Activated CD8-positive, alpha-beta T cell treated with anti-CD3 and anti-CD28 coated beads, Interleukin-2, amount 10 ng/mL, durations not matched to agents 7 days and 5 days (primary cell): ENCODE data around the gene SBF2. TPM values are rescaled to one million over a fixed set of nuclear protein-coding genes. Genes with fewer than 3 reads are reported as not detected.
"Not testable (repeated sequence)": the region's sequence is repeated elsewhere in the genome, so short reads cannot be mapped to it uniquely, and the experiment has no call there.

Experiments
- ATAC-seq: fragments of 150-1000 bp; cut with Tn5 transposase; one replicate; pipeline ENCODE4 v1.10.0; 2021; ENCODE audit warnings: moderate library complexity
- CTCF ChIA-PET: fragments of 350-600 bp; sonication (Branson Sonifier 250); formaldehyde crosslinking; loops from one replicate; lab custom pipeline; 2021; ENCODE audit warnings: antibody characterized with exemption; lab: Charles Lee
- POLR2A ChIA-PET: fragments of 350-600 bp; sonication (Branson Sonifier 250); formaldehyde crosslinking; loops from one replicate; lab custom pipeline; 2021; ENCODE audit warnings: antibody characterized with exemption; lab: Charles Lee
- DNase-seq: peaks from one replicate; pipeline ENCODE4 v3.0.0-alpha.2; 2020
- H3K27ac Mint-ChIP-seq: one replicate; pipeline ENCODE4 v1.8.0; 2021; ENCODE audit warnings: mild to moderate bottlenecking, mixed read lengths
- H3K27me3 Mint-ChIP-seq: one replicate; pipeline ENCODE4 v1.8.0; 2021; ENCODE audit warnings: low read depth, mixed read lengths
- H3K36me3 Mint-ChIP-seq: one replicate; pipeline ENCODE4 v1.8.0; 2021; ENCODE audit warnings: low read depth, mixed read lengths
- H3K4me1 Mint-ChIP-seq: one replicate; pipeline ENCODE4 v1.8.0; 2021; ENCODE audit warnings: low read depth, mixed read lengths
- H3K4me3 Mint-ChIP-seq: one replicate; pipeline ENCODE4 v1.8.0; 2021; ENCODE audit warnings: mild to moderate bottlenecking, mixed read lengths
- H3K9me3 Mint-ChIP-seq: one replicate; pipeline ENCODE4 v1.8.0; 2022; ENCODE audit warnings: mixed read lengths; ENCODE audit not compliant: insufficient read depth
- total RNA-seq, 2 experiments: library from RNA; stranded (reverse); gene quantifications; one replicate each; pipeline ENCODE4 v1.2.3, GENCODE V29; 2021

The SBF2 gene
- total RNA-seq, 2 experiments from 2014 or later, result 5.1 to 5.9 TPM

DNA sequence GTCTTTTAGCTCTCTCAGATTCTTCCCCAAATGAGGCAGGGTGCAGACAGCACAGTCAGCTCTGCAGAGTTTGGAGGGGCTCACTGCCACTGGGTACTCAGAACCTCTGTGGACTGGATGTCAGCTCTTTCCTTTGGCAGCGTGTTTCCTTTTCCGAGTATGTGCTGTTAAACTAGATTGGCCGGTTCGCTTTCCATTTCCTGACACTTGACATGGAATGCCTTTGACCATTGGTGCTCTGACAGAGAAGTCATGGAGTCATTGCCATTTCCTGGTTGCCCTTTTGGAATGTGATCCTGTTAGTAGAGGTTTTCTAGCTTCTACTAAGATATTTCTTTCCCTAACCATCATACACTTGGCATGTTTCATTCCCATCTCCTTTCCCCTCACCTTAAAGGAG, 543.5 kb downstream of the SBF2 start:
- ChIA-PET CTCF (interaction anchor here (0.6 to 9.3 kb wide), 8 partner anchors 9 to 557 kb away, joined by 3 to 119 read pairs (median 23); no protein-coding TSS in a partner anchor), POLR2A (no interaction called here)
- Mint-ChIP-seq H3K9me3 (no peaks in the 10 kb centered on the region), H3K27ac (no peak overlapping the region), H3K36me3 (peaks cover 4% of the 10 kb centered on the region), H3K27me3 (no peaks in the 10 kb centered on the region), H3K4me3 (no peak overlapping the region), H3K4me1 (peaks cover 19% of the 10 kb centered on the region)
- DNase-seq (no peak), ATAC-seq (no peak)

DNA sequence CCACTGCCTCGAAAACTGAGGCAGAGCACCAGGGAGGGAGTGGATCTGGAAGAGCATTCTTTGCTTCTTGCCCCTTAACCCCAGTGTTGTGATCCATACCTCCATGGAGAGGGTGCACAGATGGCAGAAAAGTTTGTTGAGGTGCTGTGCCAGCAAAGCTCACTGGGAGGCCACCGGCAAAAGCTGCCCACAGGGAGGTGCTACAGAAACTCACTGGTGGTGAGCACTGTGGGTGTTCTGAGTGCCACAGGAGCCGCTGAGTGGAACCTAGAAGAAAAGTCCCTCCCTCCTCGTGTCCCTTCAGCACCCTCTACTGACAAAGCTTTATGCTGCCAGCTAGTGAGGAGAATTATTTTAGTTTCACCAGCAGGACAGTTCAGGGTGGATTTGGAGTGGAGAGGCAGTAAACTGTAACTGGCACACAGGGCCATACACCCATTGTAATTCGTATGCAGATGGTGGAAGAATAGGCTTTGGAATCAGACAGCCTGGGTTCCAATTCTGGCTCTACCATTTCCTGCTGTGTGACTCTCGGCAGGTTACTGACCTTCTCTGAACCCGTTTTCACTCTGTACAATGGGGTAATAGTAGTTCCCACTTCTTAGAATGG, 545.6 kb downstream of the SBF2 start:
- peaks cover 4% of the 10 kb centered on the region for H3K36me3 Mint-ChIP-seq
- no peak overlapping the region for H3K27ac Mint-ChIP-seq
- no peaks in the 10 kb centered on the region for H3K27me3 Mint-ChIP-seq
- H3K4me3 Mint-ChIP-seq, result no peak overlapping the region
- H3K4me1 Mint-ChIP-seq, result peaks cover 21% of the 10 kb centered on the region
- DNase-seq (peak; percentile 84), ATAC-seq (peak; percentile 99)
- no peaks in the 10 kb centered on the region for H3K9me3 Mint-ChIP-seq
- ChIA-PET POLR2A (no interaction called here), CTCF (interaction anchor here (0.7 to 9.3 kb wide), 57 partner anchors 9 to 656 kb away, joined by 3 to 119 read pairs (median 5); partner anchors contain the start of gene WEE1)

DNA sequence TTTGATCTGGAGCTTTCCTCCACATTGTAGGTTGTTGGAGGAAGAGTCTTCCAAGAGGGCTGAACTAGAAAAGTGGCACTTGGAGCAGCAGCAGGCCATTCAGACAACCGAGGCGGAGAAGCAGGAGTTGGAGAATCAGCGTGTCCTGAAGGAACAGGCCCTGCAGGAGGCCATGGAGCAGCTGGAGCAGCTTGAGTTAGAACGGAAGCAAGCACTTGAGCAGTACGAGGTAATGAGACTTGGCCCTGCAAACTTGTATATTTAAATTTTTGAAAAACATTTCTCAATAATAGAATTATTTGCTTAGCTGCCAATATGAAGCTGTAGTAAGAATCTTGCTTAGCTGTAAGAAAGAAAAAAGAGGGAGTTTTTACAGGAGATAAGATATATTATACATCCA, 546.2 kb downstream of the SBF2 start:
- Mint-ChIP-seq H3K27me3 (no peaks in the 10 kb centered on the region), H3K27ac (no peak overlapping the region), H3K4me1 (peaks cover 16% of the 10 kb centered on the region), H3K9me3 (no peaks in the 10 kb centered on the region), H3K4me3 (no peak overlapping the region), H3K36me3 (peaks cover 4% of the 10 kb centered on the region)
- no peak for ATAC-seq
- CTCF ChIA-PET, result interaction anchor here (0.8 to 9.3 kb wide), 49 partner anchors 8 to 655 kb away, joined by 3 to 119 read pairs (median 5); partner anchors contain the start of gene WEE1
- DNase-seq, result no peak
- POLR2A ChIA-PET, result interaction anchor here (0.8 kb wide), 1 partner anchor 135 kb away, joined by 3 read pairs; no protein-coding TSS in a partner anchor

DNA sequence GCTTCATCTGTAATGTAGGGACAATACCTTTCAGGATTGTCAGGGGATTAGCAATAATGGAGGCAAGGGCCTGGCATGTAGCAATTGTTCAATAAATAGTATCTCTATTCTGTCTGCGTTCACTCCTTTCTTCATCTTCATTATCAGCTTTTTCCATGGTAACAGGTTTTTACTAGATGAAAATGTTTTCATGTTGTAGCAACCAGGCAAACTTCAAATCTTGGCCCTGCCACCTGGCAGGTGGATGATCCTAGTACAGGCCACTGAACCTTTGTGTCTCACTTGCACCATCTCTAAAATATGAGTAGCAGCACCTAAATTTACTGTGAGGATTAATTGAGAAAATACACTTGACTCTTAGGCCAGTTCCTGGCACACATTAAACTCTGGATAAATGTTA, 546.8 kb downstream of the SBF2 start:
- no peak for DNase-seq
- Mint-ChIP-seq H3K27me3 (no peaks in the 10 kb centered on the region), H3K36me3 (peaks cover 6% of the 10 kb centered on the region), H3K4me3 (no peak overlapping the region), H3K4me1 (peaks cover 14% of the 10 kb centered on the region), H3K27ac (no peak overlapping the region), H3K9me3 (no peaks in the 10 kb centered on the region)
- ChIA-PET CTCF (interaction anchor here (1.1 to 9.3 kb wide), 20 partner anchors 10 to 654 kb away, joined by 3 to 119 read pairs (median 8); no protein-coding TSS in a partner anchor), POLR2A (interaction anchor here (0.8 kb wide), 1 partner anchor 134 kb away, joined by 3 read pairs; no protein-coding TSS in a partner anchor)
- ATAC-seq, result no peak

DNA sequence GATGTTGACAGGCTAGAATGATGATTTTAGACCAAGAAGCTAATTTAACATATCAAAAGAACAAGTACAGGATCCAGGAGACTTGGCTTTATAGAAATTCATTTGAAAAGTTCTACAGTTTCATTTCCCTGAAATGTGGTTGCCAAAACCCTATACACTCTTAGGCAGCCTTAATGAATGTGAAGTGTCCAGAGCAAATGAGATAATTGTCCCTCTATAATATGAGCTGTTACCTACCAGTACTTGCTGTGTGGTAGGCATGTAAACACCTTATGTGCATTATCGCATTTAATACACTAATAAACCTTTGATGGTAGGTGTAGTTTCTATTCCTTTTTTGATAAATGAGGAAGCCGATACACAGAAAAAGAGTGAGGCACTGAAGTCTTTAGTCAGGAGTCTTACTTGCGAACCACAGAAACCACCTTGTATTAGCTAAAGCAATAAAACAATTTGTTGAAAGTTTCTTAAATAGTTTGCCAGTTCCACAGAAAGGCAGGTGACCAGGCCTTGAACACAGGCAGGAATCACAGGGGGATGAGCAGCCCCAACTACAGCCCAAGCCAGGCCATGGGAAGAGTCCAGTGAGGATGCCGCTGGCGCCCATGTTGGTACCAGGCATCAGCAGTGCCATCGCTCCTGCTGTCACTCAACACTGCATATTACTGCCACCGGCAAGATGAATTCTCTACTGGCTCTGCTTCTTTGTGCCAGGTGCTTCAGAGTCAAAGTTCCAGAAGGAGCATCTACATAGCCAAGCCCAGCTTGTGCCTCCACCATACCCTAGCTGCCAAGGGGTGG, 548.4 kb downstream of the SBF2 start:
- ATAC-seq (no peak), DNase-seq (no peak)
- CTCF ChIA-PET, result interaction anchor here (0.9 to 9.3 kb wide), 4 partner anchors 13 to 239 kb away, joined by 3 to 119 read pairs (median 4); no protein-coding TSS in a partner anchor
- H3K9me3 Mint-ChIP-seq, result no peaks in the 10 kb centered on the region
- H3K27ac Mint-ChIP-seq, result no peak overlapping the region
- peaks cover 14% of the 10 kb centered on the region for H3K4me1 Mint-ChIP-seq
- no peaks in the 10 kb centered on the region for H3K27me3 Mint-ChIP-seq
- H3K4me3 Mint-ChIP-seq, result no peak overlapping the region
- POLR2A ChIA-PET, result interaction anchor here (0.5 to 0.6 kb wide), 2 partner anchors 70 to 558 kb away, joined by 3 to 4 read pairs; no protein-coding TSS in a partner anchor
- H3K36me3 Mint-ChIP-seq, result peaks cover 13% of the 10 kb centered on the region

DNA sequence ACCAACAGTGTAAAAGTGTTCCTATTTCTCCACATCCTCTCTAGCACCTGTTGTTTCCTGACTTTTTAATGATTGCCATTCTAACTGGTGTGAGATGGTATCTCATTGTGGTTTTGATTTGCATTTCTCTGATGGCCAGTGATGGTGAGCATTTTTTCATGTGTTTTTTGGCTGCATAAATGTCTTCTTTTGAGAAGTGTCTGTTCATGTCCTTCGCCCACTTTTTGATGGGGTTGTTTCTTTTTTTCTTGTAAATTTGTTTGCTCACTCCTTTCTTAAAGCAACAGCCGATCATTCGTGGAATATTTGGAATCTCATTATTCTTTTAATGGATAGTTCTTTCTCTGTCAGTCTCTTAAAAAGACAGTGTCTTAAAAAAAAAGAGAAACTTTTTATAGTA, 550.5 kb downstream of the SBF2 start:
- CTCF ChIA-PET, H3K27ac Mint-ChIP-seq, DNase-seq, POLR2A ChIA-PET, H3K27me3 Mint-ChIP-seq, H3K4me3 Mint-ChIP-seq, ATAC-seq, H3K9me3 Mint-ChIP-seq: not testable (repeated sequence)
- peaks cover 17% of the 10 kb centered on the region for H3K4me1 Mint-ChIP-seq
- H3K36me3 Mint-ChIP-seq, result peaks cover 11% of the 10 kb centered on the region

DNA sequence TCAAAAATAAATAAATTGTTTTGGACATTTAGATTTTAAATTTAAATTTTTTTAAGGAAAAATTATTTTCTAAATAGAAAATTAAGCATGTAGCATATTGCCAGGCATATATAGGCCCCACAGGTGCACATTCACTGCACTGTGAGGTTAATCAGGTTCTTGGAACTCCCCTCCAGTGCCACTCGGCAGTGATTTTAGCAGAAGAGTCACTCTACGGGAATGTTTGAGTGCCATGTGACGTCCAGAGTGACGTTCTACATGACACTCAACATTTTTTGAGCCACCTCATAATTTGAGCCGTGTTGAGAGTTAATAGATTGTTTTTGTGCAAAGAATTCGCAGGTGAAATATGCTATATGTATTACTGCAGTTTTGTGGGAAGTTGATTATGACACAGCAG, 552.8 kb downstream of the SBF2 start:
- Mint-ChIP-seq H3K4me1 (peaks cover 14% of the 10 kb centered on the region), H3K9me3 (peaks cover 6% of the 10 kb centered on the region), H3K36me3 (peaks cover 22% of the 10 kb centered on the region), H3K27me3 (no peaks in the 10 kb centered on the region), H3K27ac (no peak overlapping the region), H3K4me3 (no peak overlapping the region)
- ATAC-seq, result no peak
- DNase-seq, result no peak
- ChIA-PET POLR2A (interaction anchor here (1.1 kb wide), 1 partner anchor 168 kb away, joined by 3 read pairs; the partner anchor contains the start of gene WEE1), CTCF (interaction anchor here (2.5 kb wide), 1 partner anchor 128 kb away, joined by 6 read pairs; no protein-coding TSS in a partner anchor)

DNA sequence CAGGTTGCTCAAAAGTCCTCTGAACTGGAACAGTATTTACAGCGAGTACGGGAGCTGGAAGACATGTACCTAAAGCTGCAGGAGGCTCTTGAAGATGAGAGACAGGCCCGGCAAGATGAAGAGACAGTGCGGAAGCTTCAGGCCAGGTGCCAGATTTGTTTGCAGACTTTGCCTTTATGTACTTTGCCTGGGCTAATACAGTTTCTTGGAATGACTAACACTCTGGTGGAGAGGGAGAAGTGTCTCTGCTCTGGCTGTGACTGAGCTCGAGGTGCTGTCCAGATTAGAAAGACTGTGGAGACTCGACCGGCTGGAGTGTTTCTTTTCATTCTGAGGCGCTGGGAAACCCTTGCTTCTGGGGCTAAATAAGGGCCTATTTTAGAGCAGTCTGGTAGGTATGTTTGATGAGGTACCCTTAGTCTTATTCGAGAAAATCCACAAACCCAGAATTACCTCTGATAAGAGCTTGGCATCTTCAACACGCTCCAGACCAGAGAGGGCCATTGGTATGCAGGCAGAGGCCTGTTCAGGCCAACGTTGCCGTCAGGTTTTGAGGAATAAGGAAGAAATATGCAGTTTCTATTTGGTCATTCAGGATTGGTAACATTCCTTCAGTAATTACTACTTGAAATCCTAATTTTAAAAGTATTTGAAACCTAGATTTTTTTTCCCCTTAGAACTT, 553.7 kb downstream of the SBF2 start:
- ATAC-seq (no peak), DNase-seq (no peak)
- ChIA-PET CTCF (interaction anchor here (1.5 to 2.5 kb wide), 3 partner anchors 8 to 127 kb away, joined by 5 to 16 read pairs (median 6); no protein-coding TSS in a partner anchor), POLR2A (no interaction called here)
- Mint-ChIP-seq H3K36me3 (peaks cover 30% of the 10 kb centered on the region), H3K4me1 (peaks cover 14% of the 10 kb centered on the region), H3K4me3 (no peak overlapping the region), H3K27ac (no peak overlapping the region), H3K9me3 (peaks cover 14% of the 10 kb centered on the region), H3K27me3 (no peaks in the 10 kb centered on the region)

DNA sequence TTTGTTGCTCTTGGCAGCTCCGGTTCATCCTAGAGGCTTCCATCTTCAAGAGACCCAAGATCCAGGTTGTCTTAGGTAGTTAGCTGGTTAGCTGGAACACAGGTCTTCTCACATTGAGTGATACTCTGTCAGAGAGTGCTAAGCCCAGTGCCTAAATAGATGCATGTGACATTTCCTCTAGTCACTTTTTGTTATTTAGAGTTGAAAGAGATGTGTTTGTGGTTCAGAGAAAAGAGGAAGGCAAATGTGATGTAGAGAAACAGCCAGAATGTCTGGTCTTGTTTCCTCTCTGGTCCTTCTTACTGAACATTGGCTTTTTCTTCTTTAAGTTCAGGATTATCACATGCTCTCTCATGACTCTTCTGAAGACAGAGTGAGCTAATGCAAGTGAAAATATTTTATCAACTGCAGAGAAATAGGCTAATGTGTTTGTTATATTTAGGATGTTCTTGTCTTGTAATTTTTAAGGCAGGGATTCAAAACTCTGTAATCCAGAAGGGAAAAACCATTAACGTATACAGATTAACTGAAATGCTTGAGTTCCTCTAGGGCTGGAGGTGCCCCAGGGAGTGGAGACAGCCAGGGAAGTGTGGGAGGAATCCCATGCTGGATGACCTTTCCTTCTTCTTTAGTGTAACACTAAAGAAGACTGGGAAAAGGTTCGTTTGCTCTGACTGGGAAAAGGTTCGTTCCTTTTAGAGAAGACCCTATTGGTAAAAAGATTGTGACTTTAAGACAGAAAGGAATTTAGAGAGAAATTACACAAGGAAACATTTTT, 554.7 kb downstream of the SBF2 start:
- no peak overlapping the region for H3K4me3 Mint-ChIP-seq
- ChIA-PET CTCF (interaction anchor here (1.5 to 2.4 kb wide), 2 partner anchors 9 to 125 kb away, joined by 5 to 16 read pairs; no protein-coding TSS in a partner anchor), POLR2A (no interaction called here)
- peak overlapping the region; percentile 65 for H3K27ac Mint-ChIP-seq
- no peaks in the 10 kb centered on the region for H3K27me3 Mint-ChIP-seq
- DNase-seq (no peak), ATAC-seq (peak; percentile 39)
- peaks cover 18% of the 10 kb centered on the region for H3K9me3 Mint-ChIP-seq
- H3K36me3 Mint-ChIP-seq, result peaks cover 32% of the 10 kb centered on the region
- peaks cover 10% of the 10 kb centered on the region for H3K4me1 Mint-ChIP-seq

DNA sequence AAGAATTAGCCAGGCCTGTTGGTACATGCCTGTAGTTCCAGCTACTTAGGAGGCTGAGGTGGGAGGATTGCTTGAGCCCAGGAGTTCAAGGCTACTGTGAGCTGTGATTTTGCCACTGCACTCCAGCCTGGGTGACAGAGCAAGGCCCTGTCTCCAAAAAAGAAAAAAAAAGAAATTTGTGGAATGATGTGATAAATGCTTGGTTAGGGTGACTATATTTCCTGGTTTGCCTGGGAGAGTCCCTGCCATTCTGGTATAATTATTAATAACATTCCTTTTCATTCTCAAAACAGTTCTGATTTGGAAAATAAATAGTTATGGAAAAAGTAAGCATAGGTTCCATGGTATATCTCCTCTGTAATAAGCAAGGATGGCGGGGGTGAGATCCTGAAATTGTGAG, 555.3 kb downstream of the SBF2 start:
- no peak for DNase-seq
- peak overlapping the region; percentile 65 for H3K27ac Mint-ChIP-seq
- POLR2A ChIA-PET, result interaction anchor here (0.6 kb wide), 1 partner anchor 13 kb away, joined by 3 read pairs; no protein-coding TSS in a partner anchor

More for the DNA sequence above, 555.3 kb downstream of the SBF2 start:
- Mint-ChIP-seq H3K36me3 (peaks cover 32% of the 10 kb centered on the region), H3K9me3 (peaks cover 18% of the 10 kb centered on the region), H3K4me1 (peaks cover 10% of the 10 kb centered on the region), H3K4me3 (no peak overlapping the region), H3K27me3 (no peaks in the 10 kb centered on the region)
- ATAC-seq, result no peak
- CTCF ChIA-PET, result interaction anchor here (1.5 to 2.4 kb wide), 2 partner anchors 10 to 723 kb away, joined by 3 to 16 read pairs; no protein-coding TSS in a partner anchor
